H1 (cell line): ENCODE measurements around the gene CHST11. TPM values are rescaled to one million over a fixed set of nuclear protein-coding genes. Genes with fewer than 3 reads are reported as not detected.

ENCODE experiments used
- FOSL1 ChIP-seq: IDR thresholded peaks from 2 replicates; pipeline ENCODE4 v1.6.1; 2011; ENCODE audit warnings: mild to moderate bottlenecking, low read depth, low read length, moderate library complexity; ENCODE audit not compliant: insufficient read depth
- JUN ChIP-seq: IDR thresholded peaks from 2 replicates; pipeline ENCODE4 v1.6.1; 2011; ENCODE audit warnings: low read depth, mild to moderate bottlenecking, improper control_type of control experiment, low read length
- NANOG ChIP-seq: IDR thresholded peaks from 2 replicates; pipeline ENCODE4 v1.6.1; 2011; ENCODE audit warnings: low read length, low read depth, mild to moderate bottlenecking, inconsistent platforms; ENCODE audit not compliant: insufficient read depth, poor library complexity, severe bottlenecking
- SUZ12 ChIP-seq: fragments of 200-600 bp; sonication (generic); IDR thresholded peaks from 2 replicates; pipeline ENCODE4 v1.6.1; 2012; ENCODE audit warnings: mild to moderate bottlenecking, inconsistent platforms, low read length, moderate library complexity, mixed read lengths
- polyA plus RNA-seq, 7 experiments: library from polyadenylated mRNA; depleted of rRNA in 3 of 7; stranded (reverse) in 5 of 7; unstranded in 2 of 7; fragments of >200 nt in 5 of 7; fragments of 200-250 nt in 2 of 7; gene quantifications; 1 replicate in 5 of 7; 2 replicates in 1 of 7; 4 replicates in 1 of 7; pipeline versions ENCODE4 v1.2.1 to v1.2.3, GENCODE V29; 2011 to 2013; ENCODE audit warnings: missing spikeins in 2 of 7, mixed read lengths in 2 of 7
- total RNA-seq: library from RNA; stranded (reverse); fragmentation: NEBNext Ultra II Directional; extraction: Animal tissue kit (Norgen Biotek cat#: 25700); gene quantifications from 2 replicates; pipeline ENCODE4 v1.2.1, GENCODE V29; 2021
- TF ChIP-seq, protein P1 (sequence below): fragments of 300-600 bp; sonication (generic); IDR thresholded peaks from 2 replicates; pipeline ENCODE4 v1.7.1; 2012; ENCODE audit warnings: low read length, moderate library complexity, mild to moderate bottlenecking, inconsistent platforms; ENCODE audit not compliant: insufficient replicate concordance
- TF ChIP-seq, protein P2 (sequence below): IDR thresholded peaks from 2 replicates; pipeline ENCODE4 v1.6.1; 2012; ENCODE audit warnings: low read length, inconsistent platforms
- TF ChIP-seq, protein P3 (sequence below): IDR thresholded peaks from 2 replicates; pipeline ENCODE4 v1.6.1; 2012; ENCODE audit warnings: inconsistent platforms

The CHST11 gene
- total and polyA plus RNA-seq, 2 of the 8 experiments (the other 6 are each of a cell fraction or from before 2014, with no cell fraction given), result 14.4 to 20.8 TPM

DNA sequence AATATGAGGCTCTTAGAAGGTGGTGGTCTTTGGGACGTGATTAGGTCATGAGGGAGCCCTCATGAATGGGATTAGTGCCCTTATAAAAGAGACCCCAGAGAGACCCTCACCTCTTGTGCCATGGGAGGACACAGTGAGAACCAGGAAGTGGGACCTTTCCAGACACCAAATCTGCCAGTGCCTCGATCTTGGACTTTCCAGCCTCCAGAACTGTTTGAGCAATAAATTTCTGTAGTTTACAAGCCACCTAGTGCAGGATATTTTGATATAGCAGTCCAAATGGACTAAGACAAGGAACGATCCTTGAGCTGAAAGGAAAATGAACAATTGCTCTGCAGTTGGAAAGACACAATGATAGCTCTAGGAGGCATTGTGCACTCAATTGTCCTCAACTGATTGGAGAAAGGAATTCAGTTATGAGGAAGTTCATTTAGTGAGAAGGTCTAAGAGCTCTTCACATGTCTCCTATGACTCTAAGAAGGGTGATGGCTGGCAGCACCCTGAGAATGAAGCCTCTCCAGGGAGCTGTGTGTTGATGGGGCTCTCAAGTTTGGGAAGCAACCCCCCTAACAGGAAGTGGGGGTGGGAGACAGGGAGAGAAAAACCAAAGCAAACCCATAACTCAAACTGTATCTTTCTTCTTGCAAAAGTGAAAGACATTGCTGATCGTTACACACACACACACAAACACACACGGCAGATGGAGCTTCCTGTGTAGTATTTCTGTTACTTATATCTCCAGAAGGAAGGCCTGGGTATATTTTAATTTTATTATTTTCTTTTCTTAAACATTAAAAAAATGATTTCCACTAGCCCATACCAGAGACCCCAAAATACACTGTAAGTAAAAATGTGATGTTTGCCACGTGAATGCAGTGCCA, 21.0 kb downstream of the CHST11 start (continued):
- TF ChIP-seq, protein P1, sequence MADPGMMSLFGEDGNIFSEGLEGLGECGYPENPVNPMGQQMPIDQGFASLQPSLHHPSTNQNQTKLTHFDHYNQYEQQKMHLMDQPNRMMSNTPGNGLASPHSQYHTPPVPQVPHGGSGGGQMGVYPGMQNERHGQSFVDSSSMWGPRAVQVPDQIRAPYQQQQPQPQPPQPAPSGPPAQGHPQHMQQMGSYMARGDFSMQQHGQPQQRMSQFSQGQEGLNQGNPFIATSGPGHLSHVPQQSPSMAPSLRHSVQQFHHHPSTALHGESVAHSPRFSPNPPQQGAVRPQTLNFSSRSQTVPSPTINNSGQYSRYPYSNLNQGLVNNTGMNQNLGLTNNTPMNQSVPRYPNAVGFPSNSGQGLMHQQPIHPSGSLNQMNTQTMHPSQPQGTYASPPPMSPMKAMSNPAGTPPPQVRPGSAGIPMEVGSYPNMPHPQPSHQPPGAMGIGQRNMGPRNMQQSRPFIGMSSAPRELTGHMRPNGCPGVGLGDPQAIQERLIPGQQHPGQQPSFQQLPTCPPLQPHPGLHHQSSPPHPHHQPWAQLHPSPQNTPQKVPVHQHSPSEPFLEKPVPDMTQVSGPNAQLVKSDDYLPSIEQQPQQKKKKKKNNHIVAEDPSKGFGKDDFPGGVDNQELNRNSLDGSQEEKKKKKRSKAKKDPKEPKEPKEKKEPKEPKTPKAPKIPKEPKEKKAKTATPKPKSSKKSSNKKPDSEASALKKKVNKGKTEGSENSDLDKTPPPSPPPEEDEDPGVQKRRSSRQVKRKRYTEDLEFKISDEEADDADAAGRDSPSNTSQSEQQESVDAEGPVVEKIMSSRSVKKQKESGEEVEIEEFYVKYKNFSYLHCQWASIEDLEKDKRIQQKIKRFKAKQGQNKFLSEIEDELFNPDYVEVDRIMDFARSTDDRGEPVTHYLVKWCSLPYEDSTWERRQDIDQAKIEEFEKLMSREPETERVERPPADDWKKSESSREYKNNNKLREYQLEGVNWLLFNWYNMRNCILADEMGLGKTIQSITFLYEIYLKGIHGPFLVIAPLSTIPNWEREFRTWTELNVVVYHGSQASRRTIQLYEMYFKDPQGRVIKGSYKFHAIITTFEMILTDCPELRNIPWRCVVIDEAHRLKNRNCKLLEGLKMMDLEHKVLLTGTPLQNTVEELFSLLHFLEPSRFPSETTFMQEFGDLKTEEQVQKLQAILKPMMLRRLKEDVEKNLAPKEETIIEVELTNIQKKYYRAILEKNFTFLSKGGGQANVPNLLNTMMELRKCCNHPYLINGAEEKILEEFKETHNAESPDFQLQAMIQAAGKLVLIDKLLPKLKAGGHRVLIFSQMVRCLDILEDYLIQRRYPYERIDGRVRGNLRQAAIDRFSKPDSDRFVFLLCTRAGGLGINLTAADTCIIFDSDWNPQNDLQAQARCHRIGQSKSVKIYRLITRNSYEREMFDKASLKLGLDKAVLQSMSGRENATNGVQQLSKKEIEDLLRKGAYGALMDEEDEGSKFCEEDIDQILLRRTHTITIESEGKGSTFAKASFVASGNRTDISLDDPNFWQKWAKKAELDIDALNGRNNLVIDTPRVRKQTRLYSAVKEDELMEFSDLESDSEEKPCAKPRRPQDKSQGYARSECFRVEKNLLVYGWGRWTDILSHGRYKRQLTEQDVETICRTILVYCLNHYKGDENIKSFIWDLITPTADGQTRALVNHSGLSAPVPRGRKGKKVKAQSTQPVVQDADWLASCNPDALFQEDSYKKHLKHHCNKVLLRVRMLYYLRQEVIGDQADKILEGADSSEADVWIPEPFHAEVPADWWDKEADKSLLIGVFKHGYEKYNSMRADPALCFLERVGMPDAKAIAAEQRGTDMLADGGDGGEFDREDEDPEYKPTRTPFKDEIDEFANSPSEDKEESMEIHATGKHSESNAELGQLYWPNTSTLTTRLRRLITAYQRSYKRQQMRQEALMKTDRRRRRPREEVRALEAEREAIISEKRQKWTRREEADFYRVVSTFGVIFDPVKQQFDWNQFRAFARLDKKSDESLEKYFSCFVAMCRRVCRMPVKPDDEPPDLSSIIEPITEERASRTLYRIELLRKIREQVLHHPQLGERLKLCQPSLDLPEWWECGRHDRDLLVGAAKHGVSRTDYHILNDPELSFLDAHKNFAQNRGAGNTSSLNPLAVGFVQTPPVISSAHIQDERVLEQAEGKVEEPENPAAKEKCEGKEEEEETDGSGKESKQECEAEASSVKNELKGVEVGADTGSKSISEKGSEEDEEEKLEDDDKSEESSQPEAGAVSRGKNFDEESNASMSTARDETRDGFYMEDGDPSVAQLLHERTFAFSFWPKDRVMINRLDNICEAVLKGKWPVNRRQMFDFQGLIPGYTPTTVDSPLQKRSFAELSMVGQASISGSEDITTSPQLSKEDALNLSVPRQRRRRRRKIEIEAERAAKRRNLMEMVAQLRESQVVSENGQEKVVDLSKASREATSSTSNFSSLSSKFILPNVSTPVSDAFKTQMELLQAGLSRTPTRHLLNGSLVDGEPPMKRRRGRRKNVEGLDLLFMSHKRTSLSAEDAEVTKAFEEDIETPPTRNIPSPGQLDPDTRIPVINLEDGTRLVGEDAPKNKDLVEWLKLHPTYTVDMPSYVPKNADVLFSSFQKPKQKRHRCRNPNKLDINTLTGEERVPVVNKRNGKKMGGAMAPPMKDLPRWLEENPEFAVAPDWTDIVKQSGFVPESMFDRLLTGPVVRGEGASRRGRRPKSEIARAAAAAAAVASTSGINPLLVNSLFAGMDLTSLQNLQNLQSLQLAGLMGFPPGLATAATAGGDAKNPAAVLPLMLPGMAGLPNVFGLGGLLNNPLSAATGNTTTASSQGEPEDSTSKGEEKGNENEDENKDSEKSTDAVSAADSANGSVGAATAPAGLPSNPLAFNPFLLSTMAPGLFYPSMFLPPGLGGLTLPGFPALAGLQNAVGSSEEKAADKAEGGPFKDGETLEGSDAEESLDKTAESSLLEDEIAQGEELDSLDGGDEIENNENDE, result no peak
- no peak for TF ChIP-seq JUN
- no peak for TF ChIP-seq SUZ12
- TF ChIP-seq, protein P2, sequence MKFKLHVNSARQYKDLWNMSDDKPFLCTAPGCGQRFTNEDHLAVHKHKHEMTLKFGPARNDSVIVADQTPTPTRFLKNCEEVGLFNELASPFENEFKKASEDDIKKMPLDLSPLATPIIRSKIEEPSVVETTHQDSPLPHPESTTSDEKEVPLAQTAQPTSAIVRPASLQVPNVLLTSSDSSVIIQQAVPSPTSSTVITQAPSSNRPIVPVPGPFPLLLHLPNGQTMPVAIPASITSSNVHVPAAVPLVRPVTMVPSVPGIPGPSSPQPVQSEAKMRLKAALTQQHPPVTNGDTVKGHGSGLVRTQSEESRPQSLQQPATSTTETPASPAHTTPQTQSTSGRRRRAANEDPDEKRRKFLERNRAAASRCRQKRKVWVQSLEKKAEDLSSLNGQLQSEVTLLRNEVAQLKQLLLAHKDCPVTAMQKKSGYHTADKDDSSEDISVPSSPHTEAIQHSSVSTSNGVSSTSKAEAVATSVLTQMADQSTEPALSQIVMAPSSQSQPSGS, result no peak
- TF ChIP-seq NANOG, result no peak
- TF ChIP-seq, protein P3, sequence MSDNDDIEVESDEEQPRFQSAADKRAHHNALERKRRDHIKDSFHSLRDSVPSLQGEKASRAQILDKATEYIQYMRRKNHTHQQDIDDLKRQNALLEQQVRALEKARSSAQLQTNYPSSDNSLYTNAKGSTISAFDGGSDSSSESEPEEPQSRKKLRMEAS, result no peak
- no peak for TF ChIP-seq FOSL1
